ENCODE results near the gene SGK1. TPM values are rescaled to one million over a fixed set of nuclear protein-coding genes. Genes with fewer than 3 reads are reported as not detected.

SGK1 gene
- polyA plus RNA-seq, 1 donor from 2014 or later, result 10.3 TPM

DNA sequence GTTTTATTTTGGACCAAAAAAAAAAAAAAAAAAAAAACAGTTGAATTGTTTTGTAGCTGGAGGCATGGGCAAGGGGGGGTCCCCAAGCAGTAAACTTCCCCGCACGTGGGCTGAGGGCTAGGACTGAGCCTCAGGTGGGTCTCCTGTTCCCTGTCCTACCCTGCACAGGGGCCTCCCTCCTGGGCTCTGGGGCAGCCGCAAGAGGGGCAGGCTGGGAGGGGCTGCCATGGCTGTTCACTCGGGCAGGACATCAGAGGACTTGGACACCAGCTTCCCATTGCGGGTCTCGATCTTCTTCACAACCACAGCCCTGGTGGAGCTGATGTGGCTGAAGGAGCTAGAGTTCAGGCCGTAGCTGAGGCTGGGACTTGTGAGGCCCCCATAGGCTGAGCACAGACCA lies 21.1 kb downstream of the SGK1 start:
- no peaks in the 10 kb centered on the region for H3F3A ChIP-seq (ENCODE audit: insufficient read depth, low read length, poor library complexity, severe bottlenecking)
- no peaks in the 10 kb centered on the region for H4K20me1 ChIP-seq (ENCODE audit: insufficient read depth)
- H3K27me3 ChIP-seq (ENCODE audit: insufficient read depth, low read depth, low read length), result no peaks in the 10 kb centered on the region
- H3K36me3 ChIP-seq (ENCODE audit: insufficient read depth, low read length), result no peaks in the 10 kb centered on the region
- H3K4me3 ChIP-seq (ENCODE audit: low read length), result no peak overlapping the region
- H3K4me2 ChIP-seq (ENCODE audit: low read length), result no peak overlapping the region
- no peak overlapping the region for H2AFZ ChIP-seq (ENCODE audit: low read depth, low read length)
- H3K27ac ChIP-seq (ENCODE audit: low read length), result no peak overlapping the region
- no peaks in the 10 kb centered on the region for H3K9me3 ChIP-seq (ENCODE audit: low read length)
- TF ChIP-seq EP300 (conservative IDR thresholded peaks at IDR 0.05; ENCODE audit: poor library complexity, severe bottlenecking) (no peak), RAD21 (conservative IDR thresholded peaks at IDR 0.05) (no peak), MXI1 (conservative IDR thresholded peaks at IDR 0.05; ENCODE audit: poor library complexity, severe bottlenecking) (no peak), EZH2 (IDR thresholded peaks at IDR 0.05; ENCODE audit: borderline replicate concordance, insufficient read depth, low read length, poor library complexity, severe bottlenecking) (no peak), TAF1 (IDR thresholded peaks at IDR 0.05; ENCODE audit: low read depth) (no peak), SMC3 (conservative IDR thresholded peaks at IDR 0.05; ENCODE audit: poor library complexity) (no peak), POLR2AphosphoS5 (IDR thresholded peaks at IDR 0.05) (no peak)
- TF ChIP-seq, protein P1, sequence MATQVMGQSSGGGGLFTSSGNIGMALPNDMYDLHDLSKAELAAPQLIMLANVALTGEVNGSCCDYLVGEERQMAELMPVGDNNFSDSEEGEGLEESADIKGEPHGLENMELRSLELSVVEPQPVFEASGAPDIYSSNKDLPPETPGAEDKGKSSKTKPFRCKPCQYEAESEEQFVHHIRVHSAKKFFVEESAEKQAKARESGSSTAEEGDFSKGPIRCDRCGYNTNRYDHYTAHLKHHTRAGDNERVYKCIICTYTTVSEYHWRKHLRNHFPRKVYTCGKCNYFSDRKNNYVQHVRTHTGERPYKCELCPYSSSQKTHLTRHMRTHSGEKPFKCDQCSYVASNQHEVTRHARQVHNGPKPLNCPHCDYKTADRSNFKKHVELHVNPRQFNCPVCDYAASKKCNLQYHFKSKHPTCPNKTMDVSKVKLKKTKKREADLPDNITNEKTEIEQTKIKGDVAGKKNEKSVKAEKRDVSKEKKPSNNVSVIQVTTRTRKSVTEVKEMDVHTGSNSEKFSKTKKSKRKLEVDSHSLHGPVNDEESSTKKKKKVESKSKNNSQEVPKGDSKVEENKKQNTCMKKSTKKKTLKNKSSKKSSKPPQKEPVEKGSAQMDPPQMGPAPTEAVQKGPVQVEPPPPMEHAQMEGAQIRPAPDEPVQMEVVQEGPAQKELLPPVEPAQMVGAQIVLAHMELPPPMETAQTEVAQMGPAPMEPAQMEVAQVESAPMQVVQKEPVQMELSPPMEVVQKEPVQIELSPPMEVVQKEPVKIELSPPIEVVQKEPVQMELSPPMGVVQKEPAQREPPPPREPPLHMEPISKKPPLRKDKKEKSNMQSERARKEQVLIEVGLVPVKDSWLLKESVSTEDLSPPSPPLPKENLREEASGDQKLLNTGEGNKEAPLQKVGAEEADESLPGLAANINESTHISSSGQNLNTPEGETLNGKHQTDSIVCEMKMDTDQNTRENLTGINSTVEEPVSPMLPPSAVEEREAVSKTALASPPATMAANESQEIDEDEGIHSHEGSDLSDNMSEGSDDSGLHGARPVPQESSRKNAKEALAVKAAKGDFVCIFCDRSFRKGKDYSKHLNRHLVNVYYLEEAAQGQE (IDR thresholded peaks at IDR 0.05; ENCODE audit: borderline replicate concordance), result no peak
- TF ChIP-seq, protein P2, sequence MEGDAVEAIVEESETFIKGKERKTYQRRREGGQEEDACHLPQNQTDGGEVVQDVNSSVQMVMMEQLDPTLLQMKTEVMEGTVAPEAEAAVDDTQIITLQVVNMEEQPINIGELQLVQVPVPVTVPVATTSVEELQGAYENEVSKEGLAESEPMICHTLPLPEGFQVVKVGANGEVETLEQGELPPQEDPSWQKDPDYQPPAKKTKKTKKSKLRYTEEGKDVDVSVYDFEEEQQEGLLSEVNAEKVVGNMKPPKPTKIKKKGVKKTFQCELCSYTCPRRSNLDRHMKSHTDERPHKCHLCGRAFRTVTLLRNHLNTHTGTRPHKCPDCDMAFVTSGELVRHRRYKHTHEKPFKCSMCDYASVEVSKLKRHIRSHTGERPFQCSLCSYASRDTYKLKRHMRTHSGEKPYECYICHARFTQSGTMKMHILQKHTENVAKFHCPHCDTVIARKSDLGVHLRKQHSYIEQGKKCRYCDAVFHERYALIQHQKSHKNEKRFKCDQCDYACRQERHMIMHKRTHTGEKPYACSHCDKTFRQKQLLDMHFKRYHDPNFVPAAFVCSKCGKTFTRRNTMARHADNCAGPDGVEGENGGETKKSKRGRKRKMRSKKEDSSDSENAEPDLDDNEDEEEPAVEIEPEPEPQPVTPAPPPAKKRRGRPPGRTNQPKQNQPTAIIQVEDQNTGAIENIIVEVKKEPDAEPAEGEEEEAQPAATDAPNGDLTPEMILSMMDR (IDR thresholded peaks at IDR 0.05; ENCODE audit: poor library complexity, severe bottlenecking), result no peak
- no peaks in the 10 kb centered on the region for H3K79me2 ChIP-seq (replicated peaks; ENCODE audit: insufficient read depth, low read length)
- H3K9ac ChIP-seq (ENCODE audit: low read length), result no peak overlapping the region
- no peaks in the 10 kb centered on the region for H3K9me2 ChIP-seq (ENCODE audit: insufficient read depth, low read length)

DNA sequence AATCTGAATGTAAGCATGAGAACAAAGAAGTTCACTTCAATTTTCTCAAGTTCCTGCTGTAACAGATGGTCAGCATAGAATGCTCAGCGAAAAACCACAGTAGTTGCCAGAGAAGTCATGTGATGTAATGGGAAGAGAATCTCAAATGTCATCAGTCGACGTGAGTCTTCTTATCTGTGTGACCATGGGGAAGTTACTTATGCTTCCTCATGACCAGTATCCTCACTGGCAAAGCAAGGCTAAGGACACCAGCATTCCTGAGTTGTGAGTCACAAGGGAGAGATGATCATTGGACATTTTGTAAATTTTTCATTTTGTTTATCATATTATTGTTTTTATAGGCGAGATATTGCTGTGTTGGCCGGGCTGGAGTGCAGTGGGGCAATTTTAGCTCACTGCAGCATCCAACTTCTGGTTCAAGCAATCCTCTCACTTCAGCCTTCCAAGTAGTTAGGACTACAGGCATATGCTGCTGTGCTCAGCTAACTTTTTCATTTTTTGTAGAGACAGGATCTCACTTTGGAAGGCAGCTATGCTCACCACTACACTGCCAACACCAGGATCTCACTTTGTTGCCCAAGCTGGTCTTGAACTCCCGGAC lies 21.9 kb downstream of the SGK1 start:
- Histone ChIP-seq H3K27me3 (ENCODE audit: insufficient read depth, low read depth, low read length) (no peaks in the 10 kb centered on the region), H3K79me2 (replicated peaks; ENCODE audit: insufficient read depth, low read length) (no peaks in the 10 kb centered on the region), H4K20me1 (ENCODE audit: insufficient read depth) (no peaks in the 10 kb centered on the region), H3K4me3 (ENCODE audit: low read length) (no peak overlapping the region), H3K36me3 (ENCODE audit: insufficient read depth, low read length) (no peaks in the 10 kb centered on the region), H3K9me2 (ENCODE audit: insufficient read depth, low read length) (no peaks in the 10 kb centered on the region), H2AFZ (ENCODE audit: low read depth, low read length) (no peak overlapping the region), H3K4me2 (ENCODE audit: low read length) (no peak overlapping the region), H3K9ac (ENCODE audit: low read length) (no peak overlapping the region), H3K27ac (ENCODE audit: low read length) (no peak overlapping the region), H3K9me3 (ENCODE audit: low read length) (no peaks in the 10 kb centered on the region), H3F3A (ENCODE audit: insufficient read depth, low read length, poor library complexity, severe bottlenecking) (no peaks in the 10 kb centered on the region)
- TF ChIP-seq POLR2AphosphoS5 (IDR thresholded peaks at IDR 0.05) (no peak), RAD21 (conservative IDR thresholded peaks at IDR 0.05) (no peak), EP300 (conservative IDR thresholded peaks at IDR 0.05; ENCODE audit: poor library complexity, severe bottlenecking) (no peak), MXI1 (conservative IDR thresholded peaks at IDR 0.05; ENCODE audit: poor library complexity, severe bottlenecking) (no peak), EZH2 (IDR thresholded peaks at IDR 0.05; ENCODE audit: borderline replicate concordance, insufficient read depth, low read length, poor library complexity, severe bottlenecking) (no peak), SMC3 (conservative IDR thresholded peaks at IDR 0.05; ENCODE audit: poor library complexity) (no peak), TAF1 (IDR thresholded peaks at IDR 0.05; ENCODE audit: low read depth) (no peak)
- TF ChIP-seq, protein P1 (IDR thresholded peaks at IDR 0.05; ENCODE audit: borderline replicate concordance), result no peak
- TF ChIP-seq, protein P2 (IDR thresholded peaks at IDR 0.05; ENCODE audit: poor library complexity, severe bottlenecking), result no peak
